Neuronal stem cell (in vitro differentiated cells): ENCODE measurements around the gene NQO2.

Experiments used
- DNase-seq: peaks from one replicate; pipeline ENCODE4 v3.0.0-alpha.2; 2013; ENCODE audit warnings: low spot score
- H2AFZ ChIP-seq: one replicate; pipeline ENCODE4 v1.6.1; 2013; ENCODE audit warnings: mild to moderate bottlenecking, low read length, inconsistent platforms
- H2AK5ac ChIP-seq: 2 replicates; pipeline ENCODE4 v1.6.1; 2013; ENCODE audit warnings: low read depth, mild to moderate bottlenecking, inconsistent platforms, low read length, moderate library complexity, mixed read lengths
- H2BK120ac ChIP-seq: 2 replicates; pipeline ENCODE4 v1.6.1; 2013; ENCODE audit warnings: low read depth, mild to moderate bottlenecking, inconsistent platforms, low read length, moderate library complexity, mixed read lengths
- H2BK12ac ChIP-seq: one replicate; pipeline ENCODE4 v1.6.1; 2013; ENCODE audit warnings: low read length, inconsistent platforms
- H2BK15ac ChIP-seq: 2 replicates; pipeline ENCODE4 v1.6.1; 2013; ENCODE audit warnings: mild to moderate bottlenecking, low read length, inconsistent platforms, mixed read lengths
- H2BK5ac ChIP-seq: one replicate; pipeline ENCODE4 v1.6.1; 2013; ENCODE audit warnings: inconsistent platforms, mild to moderate bottlenecking, low read length, moderate library complexity
- H3K14ac ChIP-seq: one replicate; pipeline ENCODE4 v1.6.1; 2013; ENCODE audit warnings: low read length, inconsistent platforms
- H3K18ac ChIP-seq: 2 replicates; pipeline ENCODE4 v1.6.1; 2013; ENCODE audit warnings: low read length, inconsistent platforms
- H3K23ac ChIP-seq: 2 replicates; pipeline ENCODE4 v1.6.1; 2013; ENCODE audit warnings: low read depth, mild to moderate bottlenecking, mixed read lengths, low read length, inconsistent platforms; ENCODE audit not compliant: poor library complexity
- H3K27ac ChIP-seq: replicated peaks from 3 replicates; pipeline ENCODE4 v1.5.1; 2013; ENCODE audit warnings: low read length, inconsistent platforms
- H3K27me3 ChIP-seq, 3 experiments: 2 replicates each; pipeline ENCODE4 v1.6.1; 2013; ENCODE audit warnings: low read length in 3 of 3, mild to moderate bottlenecking in 2 of 3, inconsistent platforms in 1 of 3, low read depth in 1 of 3, mixed read lengths in 1 of 3, moderate library complexity in 1 of 3; ENCODE audit not compliant: control insufficient read depth in 3 of 3, insufficient read depth in 3 of 3
- H3K36me3 ChIP-seq, 2 donors: replicated peaks in 1 of 2; 2 replicates each; pipeline ENCODE4 v1.6.1; 2013; ENCODE audit warnings: low read length in 2 of 2; ENCODE audit not compliant: control insufficient read depth in 2 of 2, insufficient read depth in 2 of 2
- H3K4ac ChIP-seq: 2 replicates; pipeline ENCODE4 v1.6.1; 2013; ENCODE audit warnings: inconsistent platforms, mild to moderate bottlenecking, low read length, moderate library complexity
- H3K4me1 ChIP-seq, 2 donors: 1 replicate in 1 of 2; 2 replicates in 1 of 2; pipeline ENCODE4 v1.6.1; 2013; ENCODE audit warnings: low read length in 2 of 2, low read depth in 1 of 2; ENCODE audit not compliant: control insufficient read depth in 2 of 2, insufficient read depth in 1 of 2
- H3K4me2 ChIP-seq: one replicate; pipeline ENCODE4 v1.6.1; 2013; ENCODE audit warnings: mild to moderate bottlenecking, low read length, inconsistent platforms; ENCODE audit not compliant: insufficient read depth, poor library complexity, severe bottlenecking
- H3K4me3 ChIP-seq, 2 donors: 2 replicates each; pipeline ENCODE4 v1.5.1; 2013; ENCODE audit warnings: low read length in 2 of 2, mild to moderate bottlenecking in 2 of 2, inconsistent platforms in 1 of 2, moderate library complexity in 1 of 2
- H3K79me1 ChIP-seq: one replicate; pipeline ENCODE4 v1.6.1; 2013; ENCODE audit warnings: low read depth, mild to moderate bottlenecking, inconsistent platforms, low read length, moderate library complexity
- H3K9ac ChIP-seq: one replicate; pipeline ENCODE4 v1.6.1; 2013; ENCODE audit warnings: mild to moderate bottlenecking, low read depth, low read length, inconsistent platforms; ENCODE audit not compliant: poor library complexity
- H3K9me3 ChIP-seq, 2 donors: replicated peaks in 1 of 2; 2 replicates each; pipeline versions ENCODE3 to v1.6.1; 2013; ENCODE audit warnings: low read length in 2 of 2, mild to moderate bottlenecking in 2 of 2, inconsistent platforms in 1 of 2, low read depth in 1 of 2, mixed read lengths in 1 of 2, moderate library complexity in 1 of 2; ENCODE audit not compliant: control insufficient read depth in 2 of 2, insufficient read depth in 1 of 2
- H4K8ac ChIP-seq: one replicate; pipeline ENCODE4 v1.6.1; 2013; ENCODE audit warnings: low read depth, mild to moderate bottlenecking, inconsistent platforms, low read length, moderate library complexity
- H4K91ac ChIP-seq: one replicate; pipeline ENCODE4 v1.6.1; 2013; ENCODE audit warnings: low read length, low read depth, mild to moderate bottlenecking, inconsistent platforms; ENCODE audit not compliant: poor library complexity
- WGBS, 2 donors: extraction: QIAGEN DNeasy Blood & Tissue Kit; methylation state at CpG; one replicate each; pipeline ENCODE4 v1.1.7; 2013; ENCODE audit warnings: missing lambda C conversion rate in 2 of 2, mixed read lengths in 1 of 2; ENCODE audit not compliant: insufficient read length in 2 of 2, insufficient replicate concordance in 1 of 2; ENCODE audit errors: extremely low coverage in 2 of 2; 5-methylcytosine and 5-hydroxymethylcytosine counted together

Gene NQO2

DNA sequence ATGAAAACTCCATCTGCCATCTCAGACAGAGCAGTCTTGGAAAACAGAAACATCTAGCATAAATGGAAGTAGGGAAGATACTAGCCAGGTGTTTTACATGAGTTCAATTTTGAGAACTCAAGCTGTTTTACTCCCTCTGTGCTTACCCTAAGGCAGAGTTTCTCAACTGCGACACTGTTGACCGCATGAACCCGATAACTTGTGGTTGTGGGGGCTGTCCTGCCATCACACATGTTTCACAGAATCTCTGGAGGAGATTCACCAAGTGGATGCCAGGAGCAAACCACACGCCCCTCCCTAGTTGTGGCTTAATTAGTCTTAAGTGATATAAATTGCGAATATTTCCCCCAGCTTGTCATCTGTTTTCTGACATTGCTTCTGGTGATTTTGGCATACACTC, 26.0 kb upstream of the NQO2 start:
- no peak overlapping the region for H2BK12ac ChIP-seq
- no peak overlapping the region for H3K14ac ChIP-seq
- H2BK15ac ChIP-seq: no peak overlapping the region
- no peak overlapping the region for H3K23ac ChIP-seq
- no peak overlapping the region for H2AFZ ChIP-seq
- H4K8ac ChIP-seq: no peak overlapping the region
- no peaks in the 10 kb centered on the region for H3K79me1 ChIP-seq
- H2BK5ac ChIP-seq: no peak overlapping the region
- DNase-seq: no peak
- H2BK120ac ChIP-seq: no peak overlapping the region
- H3K27me3 ChIP-seq: peaks cover 0 to 5% (median 0%) of the 10 kb centered on the region in 3 experiments
- H3K36me3 ChIP-seq: no peaks in the 10 kb centered on the region
- H2AK5ac ChIP-seq: no peak overlapping the region
- no peak overlapping the region for H3K9ac ChIP-seq
- H3K4me1 ChIP-seq: peaks cover 3 to 11% of the 10 kb centered on the region in 2 donors
- H3K27ac ChIP-seq: no peak overlapping the region
- H4K91ac ChIP-seq: no peak overlapping the region
- no peak overlapping the region for H3K18ac ChIP-seq
- no peak overlapping the region for H3K4me2 ChIP-seq
- no CpG with 5 or more reads among the region's 5 CpGs for WGBS, 2 donors
- no peaks in the 10 kb centered on the region for H3K9me3 ChIP-seq
- no peak overlapping the region for H3K4ac ChIP-seq
- H3K4me3 ChIP-seq: no peak overlapping the region

DNA sequence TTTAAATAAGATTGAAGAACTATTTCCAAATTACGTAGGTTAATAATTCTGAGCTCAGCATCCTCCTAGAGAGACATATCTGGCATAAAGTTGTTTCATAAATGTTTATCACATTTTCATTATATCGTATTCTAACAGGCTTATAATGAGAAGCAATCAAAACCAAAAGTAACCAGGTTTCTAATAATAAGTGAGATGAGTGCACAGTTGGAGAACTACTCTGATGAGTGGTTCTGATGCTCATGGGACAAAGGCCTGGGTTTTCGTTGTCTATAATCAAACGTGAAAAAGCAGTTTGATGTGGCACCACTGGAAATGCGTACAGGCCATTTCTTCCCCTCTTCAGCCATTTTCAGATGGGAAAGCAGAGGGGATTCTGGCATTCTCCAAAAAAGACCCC, 23.6 kb upstream of the NQO2 start:
- H3K27ac ChIP-seq: no peak overlapping the region
- H2AFZ ChIP-seq: no peak overlapping the region
- no CpG with 5 or more reads among the region's 5 CpGs for WGBS, 2 donors
- no peak for DNase-seq
- no peak overlapping the region for H3K18ac ChIP-seq
- H3K4me3 ChIP-seq: no peak overlapping the region
- no peaks in the 10 kb centered on the region for H3K9me3 ChIP-seq
- H3K4me2 ChIP-seq: no peak overlapping the region
- H4K91ac ChIP-seq: no peak overlapping the region
- no peak overlapping the region for H2BK12ac ChIP-seq
- H3K4me1 ChIP-seq: peaks cover 2 to 9% of the 10 kb centered on the region in 2 donors
- no peak overlapping the region for H4K8ac ChIP-seq
- no peaks in the 10 kb centered on the region for H3K79me1 ChIP-seq
- no peak overlapping the region for H3K14ac ChIP-seq
- H3K4ac ChIP-seq: no peak overlapping the region
- H3K9ac ChIP-seq: no peak overlapping the region
- H3K36me3 ChIP-seq: no peaks in the 10 kb centered on the region
- H2BK15ac ChIP-seq: no peak overlapping the region
- H2AK5ac ChIP-seq: no peak overlapping the region
- H2BK5ac ChIP-seq: no peak overlapping the region
- H2BK120ac ChIP-seq: no peak overlapping the region
- peaks cover 0 to 5% (median 0%) of the 10 kb centered on the region in 3 experiments for H3K27me3 ChIP-seq
- no peak overlapping the region for H3K23ac ChIP-seq

DNA sequence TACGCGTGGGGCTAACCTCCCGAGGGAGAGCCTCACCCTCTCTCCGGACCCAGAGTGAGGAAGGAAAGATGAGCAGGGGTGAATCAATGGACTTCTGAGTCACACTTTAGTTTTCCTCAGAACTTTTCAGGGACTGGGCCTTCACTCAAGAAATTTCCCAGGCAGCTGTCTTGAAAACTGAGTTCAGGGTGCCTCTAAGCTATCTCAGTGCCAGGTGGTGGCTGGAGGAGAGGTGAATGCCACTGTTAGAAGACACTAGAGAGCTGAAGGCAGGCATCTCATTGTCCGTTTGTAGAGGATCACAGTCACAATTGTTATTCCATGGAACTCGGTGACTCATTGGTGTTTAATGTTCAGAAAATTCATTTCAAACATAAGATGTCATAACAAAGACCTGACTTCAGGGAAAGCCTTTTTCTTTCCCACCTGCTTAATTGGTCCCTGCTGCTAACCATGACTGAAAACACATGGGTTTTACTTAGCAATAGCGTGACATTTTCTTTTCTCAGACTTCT, 23.1 kb upstream of the NQO2 start:
- H2AK5ac ChIP-seq: no peak overlapping the region
- no peak overlapping the region for H2BK120ac ChIP-seq
- no peaks in the 10 kb centered on the region for H3K79me1 ChIP-seq
- no peak overlapping the region for H3K9ac ChIP-seq
- H3K27me3 ChIP-seq: peaks cover 0 to 4% (median 0%) of the 10 kb centered on the region in 3 experiments
- peaks cover 1 to 9% of the 10 kb centered on the region in 2 donors for H3K4me1 ChIP-seq
- H2BK15ac ChIP-seq: no peak overlapping the region
- H2AFZ ChIP-seq: peak overlapping the region; percentile 32
- H3K36me3 ChIP-seq: no peaks in the 10 kb centered on the region
- no CpG with 5 or more reads among the region's 7 CpGs for WGBS, 2 donors
- no peak overlapping the region for H3K27ac ChIP-seq
- H2BK12ac ChIP-seq: no peak overlapping the region
- no peak overlapping the region for H4K8ac ChIP-seq
- H3K14ac ChIP-seq: no peak overlapping the region
- H3K18ac ChIP-seq: no peak overlapping the region
- no peak overlapping the region for H3K4ac ChIP-seq
- DNase-seq: no peak
- no peak overlapping the region for H3K4me2 ChIP-seq
- no peak overlapping the region for H3K4me3 ChIP-seq
- no peak overlapping the region for H3K23ac ChIP-seq
- H3K9me3 ChIP-seq: no peaks in the 10 kb centered on the region
- H4K91ac ChIP-seq: no peak overlapping the region
- H2BK5ac ChIP-seq: no peak overlapping the region

DNA sequence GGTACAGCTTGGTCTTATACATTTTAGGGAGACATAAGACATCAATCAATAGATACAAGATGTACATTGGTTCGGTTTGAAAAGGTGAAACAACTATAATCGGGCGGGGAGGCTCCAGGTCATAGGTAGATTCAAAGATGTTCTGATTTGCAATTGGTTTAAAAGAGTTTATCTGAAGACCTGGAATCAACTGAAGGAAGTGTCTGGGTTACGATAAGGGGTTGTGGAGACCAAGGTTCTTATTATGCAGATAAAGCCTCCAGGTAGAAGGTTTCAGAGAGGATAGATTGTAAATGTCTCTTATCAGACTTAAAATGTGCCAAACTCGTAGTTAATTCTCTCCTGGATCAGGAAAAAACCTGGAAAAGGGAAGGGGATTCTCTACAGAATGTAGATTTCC, 22.4 kb upstream of the NQO2 start:
- H3K27ac ChIP-seq: no peak overlapping the region
- H3K4me2 ChIP-seq: no peak overlapping the region
- no peak overlapping the region for H3K4me3 ChIP-seq
- no peak overlapping the region for H2BK12ac ChIP-seq
- no peak overlapping the region for H2BK120ac ChIP-seq
- H3K4me1 ChIP-seq: peaks cover 0 to 9% of the 10 kb centered on the region in 2 donors
- H3K79me1 ChIP-seq: no peaks in the 10 kb centered on the region
- no peaks in the 10 kb centered on the region for H3K36me3 ChIP-seq
- H3K9ac ChIP-seq: no peak overlapping the region
- no peak overlapping the region for H3K18ac ChIP-seq
- no peak overlapping the region for H3K4ac ChIP-seq
- no peak overlapping the region for H3K23ac ChIP-seq
- no peaks in the 10 kb centered on the region for H3K9me3 ChIP-seq
- no peak for DNase-seq
- no peak overlapping the region for H2BK5ac ChIP-seq
- H2BK15ac ChIP-seq: no peak overlapping the region
- no peak overlapping the region for H3K14ac ChIP-seq
- no peak overlapping the region for H2AK5ac ChIP-seq
- H4K91ac ChIP-seq: no peak overlapping the region
- H3K27me3 ChIP-seq: peaks cover 0 to 2% (median 0%) of the 10 kb centered on the region in 3 experiments
- no CpG with 5 or more reads among the region's 5 CpGs for WGBS, 2 donors
- H4K8ac ChIP-seq: no peak overlapping the region
- no peak overlapping the region for H2AFZ ChIP-seq
